Liver (tissue), 9 donors: ENCODE measurements around the gene TTC9C. TPM values are rescaled to one million over a fixed set of nuclear protein-coding genes. Genes with fewer than 3 reads are reported as not detected.

Experiments
- DNase-seq: peaks from one replicate; pipeline ENCODE4 v3.0.0-alpha.2; 2017; ENCODE audit warnings: low spot score
- H3K27ac ChIP-seq, 2 donors: one replicate each; pipeline ENCODE4 v1.7.0; 2013; ENCODE audit warnings: inconsistent platforms in 2 of 2, low read length in 2 of 2, control low read depth in 1 of 2, low read depth in 1 of 2, mild to moderate bottlenecking in 1 of 2
- H3K27me3 ChIP-seq, 4 donors: one replicate each; pipeline versions ENCODE4 v1.6.1 to v1.7.0; 2013; ENCODE audit warnings: low read length in 3 of 4, inconsistent platforms in 1 of 4, mild to moderate bottlenecking in 1 of 4, moderate library complexity in 1 of 4; ENCODE audit not compliant: control insufficient read depth in 4 of 4, insufficient read depth in 4 of 4
- H3K36me3 ChIP-seq, 4 donors: one replicate each; pipeline versions ENCODE4 v1.6.1 to v1.7.0; 2013; ENCODE audit warnings: low read length in 3 of 4, mild to moderate bottlenecking in 3 of 4, low read depth in 1 of 4, moderate library complexity in 1 of 4; ENCODE audit not compliant: control insufficient read depth in 4 of 4, insufficient read depth in 3 of 4
- H3K4me1 ChIP-seq, 4 donors: one replicate each; pipeline versions ENCODE4 v1.6.1 to v1.7.0; 2013; ENCODE audit warnings: low read length in 3 of 4, mild to moderate bottlenecking in 3 of 4, moderate library complexity in 1 of 4; ENCODE audit not compliant: control insufficient read depth in 4 of 4, insufficient read depth in 4 of 4
- H3K4me3 ChIP-seq, 3 donors: one replicate each; pipeline versions ENCODE4 v1.6.1 to v1.7.0; 2013; ENCODE audit warnings: low read length in 3 of 3, control low read depth in 1 of 3, low read depth in 1 of 3, mild to moderate bottlenecking in 1 of 3
- H3K9ac ChIP-seq, 2 donors: one replicate each; pipeline ENCODE4 v1.7.0; 2013; ENCODE audit warnings: low read length in 2 of 2, mild to moderate bottlenecking in 2 of 2, moderate library complexity in 2 of 2, control low read depth in 1 of 2, low read depth in 1 of 2
- H3K9me3 ChIP-seq, 4 donors: one replicate each; pipeline versions ENCODE4 v1.6.1 to v1.7.0; 2013; ENCODE audit warnings: low read length in 3 of 4; ENCODE audit not compliant: control insufficient read depth in 4 of 4
- EGR1 ChIP-seq, 2 donors: IDR thresholded peaks; 2 replicates each; pipeline ENCODE4 v1.6.1; 2016 to 2018; ENCODE audit warnings: antibody characterized with exemption in 2 of 2, low read depth in 2 of 2
- FOXA2 ChIP-seq: IDR thresholded peaks from 2 replicates; pipeline ENCODE4 v1.6.1; 2016; ENCODE audit warnings: antibody characterized with exemption
- GABPA ChIP-seq, 2 donors: IDR thresholded peaks in 1 of 2; conservative IDR thresholded peaks in 1 of 2; 2 replicates each; pipeline ENCODE4 v1.6.1; 2016; ENCODE audit warnings: antibody characterized with exemption in 2 of 2, mild to moderate bottlenecking in 1 of 2, moderate library complexity in 1 of 2
- HNF4A ChIP-seq, 2 donors: conservative IDR thresholded peaks; 2 replicates each; pipeline ENCODE4 v1.6.1; 2016; ENCODE audit warnings: antibody characterized with exemption in 2 of 2, mild to moderate bottlenecking in 2 of 2
- HNF4G ChIP-seq: IDR thresholded peaks from 2 replicates; pipeline ENCODE4 v1.6.1; 2016; ENCODE audit warnings: antibody characterized with exemption
- JUND ChIP-seq, 2 donors: IDR thresholded peaks; 2 replicates each; pipeline ENCODE4 v1.6.1; 2016; ENCODE audit warnings: antibody characterized with exemption in 2 of 2
- NR2F2 ChIP-seq: IDR thresholded peaks from 2 replicates; pipeline ENCODE4 v1.6.1; 2016; ENCODE audit warnings: antibody characterized with exemption
- RAD21 ChIP-seq, 2 donors: IDR thresholded peaks; 2 replicates each; pipeline ENCODE4 v1.6.1; 2016; ENCODE audit warnings: antibody characterized with exemption in 2 of 2, mild to moderate bottlenecking in 2 of 2
- RXRA ChIP-seq, 2 donors: IDR thresholded peaks; 2 replicates each; pipeline ENCODE4 v1.6.1; 2017 to 2018; ENCODE audit warnings: antibody characterized with exemption in 2 of 2, mild to moderate bottlenecking in 1 of 2
- SP1 ChIP-seq: IDR thresholded peaks from 2 replicates; pipeline ENCODE4 v1.6.1; 2018; ENCODE audit warnings: antibody characterized with exemption, mild to moderate bottlenecking
- TAF1 ChIP-seq: conservative IDR thresholded peaks from 2 replicates; pipeline ENCODE4 v1.6.1; 2016; ENCODE audit warnings: antibody characterized with exemption, mild to moderate bottlenecking
- YY1 ChIP-seq: IDR thresholded peaks from 2 replicates; pipeline ENCODE4 v1.6.1; 2016; ENCODE audit warnings: antibody characterized with exemption, mild to moderate bottlenecking
- WGBS: extraction: QIAGEN DNeasy Blood & Tissue Kit; methylation state at CpG from one replicate; pipeline ENCODE4 v1.1.7; 2013; 5-methylcytosine and 5-hydroxymethylcytosine counted together
- polyA plus RNA-seq, 2 donors: library from polyadenylated mRNA; stranded (reverse) in 1 of 2; unstranded in 1 of 2; fragments of 200-250 nt in 1 of 2; fragments of >200 nt in 1 of 2; fragmentation: Nextera tagmentation in 1 of 2; extraction: Ambion mirVana in 1 of 2; gene quantifications; one replicate each; pipeline versions ENCODE4 v1.2.1 to v1.2.3, GENCODE V29; 2013 to 2015
- total RNA-seq, 2 donors: library from RNA; depleted of rRNA; stranded (reverse); fragments of >200 nt; gene quantifications; one replicate each; pipeline ENCODE4 v1.2.3, GENCODE V29; 2014
- TF ChIP-seq, protein P1 (sequence below): IDR thresholded peaks from 2 replicates; pipeline ENCODE4 v1.6.1; 2016; ENCODE audit warnings: antibody characterized with exemption
- TF ChIP-seq, protein P2 (sequence below): IDR thresholded peaks from 2 replicates; pipeline ENCODE4 v1.6.1; 2016; ENCODE audit warnings: antibody characterized with exemption, mild to moderate bottlenecking
- donor health status: healthy.
- donor health status: healthy.
- donor health status: healthy.
- donor health status: healthy.
- donor health status: healthy.

The TTC9C gene
- total and polyA plus RNA-seq, 4 donors: 10.0 to 16.1 (median 13.0) TPM

- Histone ChIP-seq H3K9me3 (no peaks in the 10 kb centered on the region), H3K27me3 (no peaks in the 10 kb centered on the region), H3K4me3 (no peak overlapping the region), H3K36me3 (peaks cover 18 to 46% (median 43%) of the 10 kb centered on the region in 4 donors), H3K27ac (no peak overlapping the region), H3K9ac (no peak overlapping the region), H3K4me1 (peaks cover 0 to 28% (median 19%) of the 10 kb centered on the region in 4 donors)
- TF ChIP-seq RAD21 (IDR thresholded peaks at IDR 0.05) (no peak), HNF4A (conservative IDR thresholded peaks at IDR 0.05) (no peak), SP1 (no peak), TAF1 (no peak), RXRA (IDR thresholded peaks at IDR 0.05) (no peak), JUND (IDR thresholded peaks at IDR 0.05) (no peak)
- no peak for DNase-seq
- 59% methylated on average over 8 of the region's 8 CpGs for WGBS
These were observed 4.1 kb upstream of the TTC9C start for GRCh38 chr11:62724171-62724570.

DNA sequence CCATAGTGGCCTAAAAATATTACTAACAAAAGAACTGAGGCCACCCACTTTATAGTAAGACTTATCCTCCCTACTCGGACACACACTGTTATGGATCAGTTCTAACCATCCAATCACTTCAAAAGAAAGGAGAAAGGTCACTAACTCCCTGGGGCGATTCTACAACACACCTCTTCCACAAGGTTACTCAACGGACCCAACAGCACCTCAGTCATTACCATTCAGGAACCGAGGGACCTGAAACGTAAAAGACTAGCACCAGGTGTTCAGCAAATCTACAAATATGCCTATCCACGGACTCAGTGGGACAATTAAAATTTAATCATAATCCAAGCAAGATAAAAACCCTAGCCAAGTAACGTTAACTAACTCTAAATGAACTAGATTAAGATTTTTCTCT is 2.6 kb upstream of the TTC9C start:
- TF ChIP-seq TAF1: peak; percentile 67
- TF ChIP-seq, protein P1, sequence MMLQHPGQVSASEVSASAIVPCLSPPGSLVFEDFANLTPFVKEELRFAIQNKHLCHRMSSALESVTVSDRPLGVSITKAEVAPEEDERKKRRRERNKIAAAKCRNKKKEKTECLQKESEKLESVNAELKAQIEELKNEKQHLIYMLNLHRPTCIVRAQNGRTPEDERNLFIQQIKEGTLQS: no peak
- H3K9me3 ChIP-seq: no peaks in the 10 kb centered on the region
- H3K27ac ChIP-seq: peak overlapping the region; percentile 97
- H3K4me1 ChIP-seq: peaks cover 2 to 40% (median 25%) of the 10 kb centered on the region in 4 donors
- peak overlapping the region; percentile 63 to 86 for H3K9ac ChIP-seq
- no peaks in the 10 kb centered on the region for H3K27me3 ChIP-seq
- peaks cover 15 to 33% (median 30%) of the 10 kb centered on the region in 4 donors for H3K36me3 ChIP-seq
- DNase-seq: no peak
- 0% methylated on average over 7 of the region's 7 CpGs for WGBS
- H3K4me3 ChIP-seq: peak overlapping the region; percentile 78 to 96 (median 87)

GRCh38 chr11:62726156-62726914 is 2.0 kb upstream of the TTC9C start:
- Histone ChIP-seq H3K27me3 (no peaks in the 10 kb centered on the region), H3K4me1 (peaks cover 2 to 40% (median 25%) of the 10 kb centered on the region in 4 donors), H3K9ac (peak overlapping the region; percentile 63 to 86), H3K27ac (peak overlapping the region; percentile 97), H3K9me3 (no peaks in the 10 kb centered on the region), H3K36me3 (peaks cover 13 to 26% (median 24%) of the 10 kb centered on the region in 4 donors), H3K4me3 (peak overlapping the region; percentile 78 to 96 (median 87))
- WGBS: under 1% methylated on average over 51 of the region's 51 CpGs
- TF ChIP-seq GABPA (IDR thresholded peaks at IDR 0.05 in 1 of 2, conservative IDR thresholded peaks at IDR 0.05 in 1 of 2) (no peak), EGR1 (IDR thresholded peaks at IDR 0.05; ENCODE audit: low read depth in 2 of 2) (no peak), JUND (IDR thresholded peaks at IDR 0.05) (no peak), NR2F2 (no peak), TAF1 (no peak), HNF4G (no peak), SP1 (no peak), YY1 (no peak), RAD21 (IDR thresholded peaks at IDR 0.05) (no peak), FOXA2 (no peak), RXRA (IDR thresholded peaks at IDR 0.05) (no peak)
- TF ChIP-seq, protein P2, sequence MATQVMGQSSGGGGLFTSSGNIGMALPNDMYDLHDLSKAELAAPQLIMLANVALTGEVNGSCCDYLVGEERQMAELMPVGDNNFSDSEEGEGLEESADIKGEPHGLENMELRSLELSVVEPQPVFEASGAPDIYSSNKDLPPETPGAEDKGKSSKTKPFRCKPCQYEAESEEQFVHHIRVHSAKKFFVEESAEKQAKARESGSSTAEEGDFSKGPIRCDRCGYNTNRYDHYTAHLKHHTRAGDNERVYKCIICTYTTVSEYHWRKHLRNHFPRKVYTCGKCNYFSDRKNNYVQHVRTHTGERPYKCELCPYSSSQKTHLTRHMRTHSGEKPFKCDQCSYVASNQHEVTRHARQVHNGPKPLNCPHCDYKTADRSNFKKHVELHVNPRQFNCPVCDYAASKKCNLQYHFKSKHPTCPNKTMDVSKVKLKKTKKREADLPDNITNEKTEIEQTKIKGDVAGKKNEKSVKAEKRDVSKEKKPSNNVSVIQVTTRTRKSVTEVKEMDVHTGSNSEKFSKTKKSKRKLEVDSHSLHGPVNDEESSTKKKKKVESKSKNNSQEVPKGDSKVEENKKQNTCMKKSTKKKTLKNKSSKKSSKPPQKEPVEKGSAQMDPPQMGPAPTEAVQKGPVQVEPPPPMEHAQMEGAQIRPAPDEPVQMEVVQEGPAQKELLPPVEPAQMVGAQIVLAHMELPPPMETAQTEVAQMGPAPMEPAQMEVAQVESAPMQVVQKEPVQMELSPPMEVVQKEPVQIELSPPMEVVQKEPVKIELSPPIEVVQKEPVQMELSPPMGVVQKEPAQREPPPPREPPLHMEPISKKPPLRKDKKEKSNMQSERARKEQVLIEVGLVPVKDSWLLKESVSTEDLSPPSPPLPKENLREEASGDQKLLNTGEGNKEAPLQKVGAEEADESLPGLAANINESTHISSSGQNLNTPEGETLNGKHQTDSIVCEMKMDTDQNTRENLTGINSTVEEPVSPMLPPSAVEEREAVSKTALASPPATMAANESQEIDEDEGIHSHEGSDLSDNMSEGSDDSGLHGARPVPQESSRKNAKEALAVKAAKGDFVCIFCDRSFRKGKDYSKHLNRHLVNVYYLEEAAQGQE: no peak
- TF ChIP-seq, protein P1: no peak
- DNase-seq: peak; percentile 52
